A549 (cell line): ENCODE results near the gene PPP1R1B. TPM values are rescaled to one million over a fixed set of nuclear protein-coding genes. Genes with fewer than 3 reads are reported as not detected.

ENCODE experiments used
- ATAC-seq, 2 experiments: fragments of 200-7000 bp in 1 of 2; fragments of >200 bp in 1 of 2; cut with Nextera tagmentation in 1 of 2; cut with Tn5 transposase in 1 of 2; 3 replicates each; pipeline versions ENCODE4 v1.8.0 to v1.9.1; 2018 to 2020; ENCODE audit warnings: mild to moderate bottlenecking in 1 of 2, moderate library complexity in 1 of 2
- CTCF ChIA-PET: fragments of 300-600 bp; sonication (Branson Sonifier 250); formaldehyde crosslinking; extraction: SDS; loops from one replicate; lab custom pipeline; 2021; ENCODE audit warnings: antibody characterized with exemption, inconsistent platforms; lab: Yijun Ruan, JAX
- POLR2A ChIA-PET: fragments of 350-600 bp; formaldehyde crosslinking; extraction: SDS; loops from one replicate; lab custom pipeline; 2021; ENCODE audit warnings: antibody characterized with exemption, inconsistent platforms; lab: Yijun Ruan, JAX
- DNase-seq, 2 experiments: peaks; one replicate each; pipeline versions ENCODE4 v3.0.0 to v3.0.0-alpha.2; 2011 to 2016; ENCODE audit warnings: low read depth in 1 of 2, low spot score in 1 of 2
- FAIRE-seq: peaks from 2 replicates; lab custom pipeline; 2011; peaks lifted over from hg19 to GRCh38; lab: Jason Lieb, UNC
- H3K27ac ChIP-seq, 2 experiments: fragments of >200 bp; sonication (Bioruptor Twin); formaldehyde crosslinking; 3 replicates each; pipeline ENCODE4 v1.5.1; 2016 to 2017
- H3K4me1 ChIP-seq: fragments of >200 bp; sonication (Bioruptor Twin); formaldehyde crosslinking; 3 replicates; pipeline ENCODE4 v1.6.1; 2016
- H3K4me2 ChIP-seq: fragments of >200 bp; sonication (Bioruptor Twin); formaldehyde crosslinking; 3 replicates; pipeline ENCODE4 v1.6.1; 2016
- H3K4me3 ChIP-seq: fragments of >200 bp; sonication (Bioruptor Twin); formaldehyde crosslinking; 3 replicates; pipeline ENCODE4 v1.5.1; 2016
- H3K9me3 ChIP-seq: fragments of >200 bp; sonication (Bioruptor Twin); formaldehyde crosslinking; 3 replicates; pipeline ENCODE4 v1.6.1; 2016
- FOSL2 ChIP-seq, 2 experiments: fragments of 450-650 bp in 1 of 2; fragments of >200 bp in 1 of 2; sonication (Bioruptor Twin) in 1 of 2; formaldehyde crosslinking; IDR thresholded peaks; 2 replicates each; pipeline versions ENCODE4 v1.5.0 to v1.6.1; 2016 to 2020; ENCODE audit warnings: mild to moderate bottlenecking in 1 of 2, moderate library complexity in 1 of 2
- HDAC2 ChIP-seq: fragments of 200-600 bp; sonication (generic); IDR thresholded peaks from 2 replicates; pipeline ENCODE4 v1.6.1; 2016
- JUNB ChIP-seq: fragments of >200 bp; sonication (Bioruptor Twin); formaldehyde crosslinking; IDR thresholded peaks from 2 replicates; pipeline ENCODE4 v1.6.1; 2016
- KDM1A ChIP-seq: fragments of 200-600 bp; sonication (generic); IDR thresholded peaks from 2 replicates; pipeline ENCODE4 v1.6.1; 2016; ENCODE audit warnings: low read depth, mild to moderate bottlenecking
- MAZ ChIP-seq: fragments of 150-350 bp; IDR thresholded peaks from 2 replicates; pipeline ENCODE4 v1.6.1; 2014; ENCODE audit warnings: antibody characterized with exemption, low read depth, low read length, borderline replicate concordance
- POLR2A ChIP-seq: IDR thresholded peaks from 2 replicates; pipeline ENCODE4 v1.6.1; 2012; ENCODE audit warnings: mild to moderate bottlenecking, low read length
- RAD21 ChIP-seq, 2 experiments: fragments of >200 bp in 1 of 2; sonication (Bioruptor Twin) in 1 of 2; formaldehyde crosslinking in 1 of 2; IDR thresholded peaks in 1 of 2; conservative IDR thresholded peaks in 1 of 2; 2 replicates in 1 of 2; 3 replicates in 1 of 2; pipeline ENCODE4 v1.6.1; 2012 to 2018; ENCODE audit warnings: inconsistent platforms in 1 of 2
- RFX5 ChIP-seq: fragments of 450-650 bp; IDR thresholded peaks from 2 replicates; pipeline ENCODE4 v1.7.1; 2014; ENCODE audit warnings: antibody characterized with exemption, mild to moderate bottlenecking, moderate library complexity
- SREBF2 ChIP-seq: fragments of 450-650 bp; IDR thresholded peaks from 2 replicates; pipeline ENCODE4 v1.6.1; 2014; ENCODE audit warnings: mild to moderate bottlenecking, moderate library complexity
- TFCP2L1 ChIP-seq: fragments of 250-450 bp; sonication (Bioruptor Pico); IDR thresholded peaks from 2 replicates; pipeline ENCODE4 v1.5.0; 2021; ENCODE audit warnings: mild to moderate bottlenecking
- ZC3H11A ChIP-seq: fragments of 450-650 bp; IDR thresholded peaks from 2 replicates; pipeline ENCODE4 v1.6.1; 2014; ENCODE audit warnings: antibody characterized with exemption, mild to moderate bottlenecking
- WGBS: methylation state at CpG from one replicate; pipeline ENCODE4 v1.1.6; 2017; ENCODE audit errors: missing lambda C conversion rate; 5-methylcytosine and 5-hydroxymethylcytosine counted together
- polyA plus RNA-seq, 4 experiments: library from polyadenylated mRNA; depleted of rRNA in 3 of 4; stranded (reverse); fragments of >200 nt; fragmentation: RNase III in 1 of 4; extraction: RNeasy Plus Mini Kit Qiagen cat#74134 plus additional on column Dnase treatment in 1 of 4; gene quantifications; 2 replicates in 3 of 4; 3 replicates in 1 of 4; pipeline ENCODE4 v1.2.3, GENCODE V29; 2011 to 2017
- TF ChIP-seq, protein P1 (sequence below): fragments of >200 bp; sonication (Bioruptor Twin); formaldehyde crosslinking; IDR thresholded peaks from 3 replicates; pipeline ENCODE4 v1.5.1; 2016
- TF ChIP-seq, protein P2 (sequence below): fragments of 250-450 bp; sonication (Bioruptor Pico); IDR thresholded peaks from 2 replicates; pipeline ENCODE4 v1.5.0; 2020; ENCODE audit warnings: low read depth, mild to moderate bottlenecking, moderate library complexity
- TF ChIP-seq, protein P3 (sequence below): fragments of >200 bp; sonication (Bioruptor Twin); formaldehyde crosslinking; IDR thresholded peaks from 3 replicates; pipeline ENCODE4 v1.6.1; 2016

PPP1R1B gene
- polyA plus RNA-seq, 2 of the 4 experiments (the other 2 are of a cell fraction), result 0.10 TPM; not detected in 1

DNA sequence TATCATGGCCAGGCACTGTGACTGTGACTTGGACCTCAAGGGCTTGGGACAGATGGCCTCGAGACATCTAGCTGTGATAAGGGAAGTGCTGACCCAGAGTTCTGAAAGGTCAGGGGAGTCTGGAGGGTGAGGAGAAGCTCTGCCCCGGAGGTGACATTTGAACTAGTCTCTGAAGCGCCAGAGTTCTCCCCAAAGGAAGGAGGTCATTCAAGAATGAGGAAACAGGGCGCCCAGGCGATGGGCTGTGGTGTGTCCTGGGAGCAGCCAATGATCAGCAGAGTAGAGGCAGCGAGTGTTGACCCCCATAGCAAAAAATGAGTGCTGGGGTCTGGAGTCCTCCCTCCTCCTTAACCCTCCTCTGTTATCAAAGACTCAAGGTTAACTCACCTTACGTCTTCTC lies 15.1 kb downstream of the PPP1R1B start:
- Histone ChIP-seq H3K4me1 (peaks cover 26% of the 10 kb centered on the region), H3K9me3 (no peaks in the 10 kb centered on the region), H3K27ac (no peak overlapping the region), H3K4me2 (no peak overlapping the region), H3K4me3 (no peak overlapping the region)
- DNase-seq, result no peak
- no peak for ATAC-seq
- CTCF ChIA-PET, result interaction anchor here (1.3 to 58.8 kb wide), 4 partner anchors 7 to 89 kb away, joined by 5 to 1581 read pairs (median 1486); partner anchors contain the start of genes ERBB2, MIEN1, NEUROD2 and PGAP3
- FAIRE-seq, result no peak
- POLR2A ChIA-PET, result no interaction called here
- 84% methylated on average over 7 of the region's 7 CpGs for WGBS
- TF ChIP-seq MAZ (no peak), RAD21 (conservative IDR thresholded peaks at IDR 0.05 in 1 of 2, IDR thresholded peaks at IDR 0.05 in 1 of 2) (no peak), SREBF2 (no peak), JUNB (no peak), ZC3H11A (no peak), RFX5 (no peak), TFCP2L1 (CRISPR knock-in tag) (no peak), POLR2A (no peak)
- TF ChIP-seq, protein P1, sequence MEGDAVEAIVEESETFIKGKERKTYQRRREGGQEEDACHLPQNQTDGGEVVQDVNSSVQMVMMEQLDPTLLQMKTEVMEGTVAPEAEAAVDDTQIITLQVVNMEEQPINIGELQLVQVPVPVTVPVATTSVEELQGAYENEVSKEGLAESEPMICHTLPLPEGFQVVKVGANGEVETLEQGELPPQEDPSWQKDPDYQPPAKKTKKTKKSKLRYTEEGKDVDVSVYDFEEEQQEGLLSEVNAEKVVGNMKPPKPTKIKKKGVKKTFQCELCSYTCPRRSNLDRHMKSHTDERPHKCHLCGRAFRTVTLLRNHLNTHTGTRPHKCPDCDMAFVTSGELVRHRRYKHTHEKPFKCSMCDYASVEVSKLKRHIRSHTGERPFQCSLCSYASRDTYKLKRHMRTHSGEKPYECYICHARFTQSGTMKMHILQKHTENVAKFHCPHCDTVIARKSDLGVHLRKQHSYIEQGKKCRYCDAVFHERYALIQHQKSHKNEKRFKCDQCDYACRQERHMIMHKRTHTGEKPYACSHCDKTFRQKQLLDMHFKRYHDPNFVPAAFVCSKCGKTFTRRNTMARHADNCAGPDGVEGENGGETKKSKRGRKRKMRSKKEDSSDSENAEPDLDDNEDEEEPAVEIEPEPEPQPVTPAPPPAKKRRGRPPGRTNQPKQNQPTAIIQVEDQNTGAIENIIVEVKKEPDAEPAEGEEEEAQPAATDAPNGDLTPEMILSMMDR, result no peak
- TF ChIP-seq, protein P2, sequence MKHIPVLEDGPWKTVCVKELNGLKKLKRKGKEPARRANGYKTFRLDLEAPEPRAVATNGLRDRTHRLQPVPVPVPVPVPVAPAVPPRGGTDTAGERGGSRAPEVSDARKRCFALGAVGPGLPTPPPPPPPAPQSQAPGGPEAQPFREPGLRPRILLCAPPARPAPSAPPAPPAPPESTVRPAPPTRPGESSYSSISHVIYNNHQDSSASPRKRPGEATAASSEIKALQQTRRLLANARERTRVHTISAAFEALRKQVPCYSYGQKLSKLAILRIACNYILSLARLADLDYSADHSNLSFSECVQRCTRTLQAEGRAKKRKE, result no peak

DNA sequence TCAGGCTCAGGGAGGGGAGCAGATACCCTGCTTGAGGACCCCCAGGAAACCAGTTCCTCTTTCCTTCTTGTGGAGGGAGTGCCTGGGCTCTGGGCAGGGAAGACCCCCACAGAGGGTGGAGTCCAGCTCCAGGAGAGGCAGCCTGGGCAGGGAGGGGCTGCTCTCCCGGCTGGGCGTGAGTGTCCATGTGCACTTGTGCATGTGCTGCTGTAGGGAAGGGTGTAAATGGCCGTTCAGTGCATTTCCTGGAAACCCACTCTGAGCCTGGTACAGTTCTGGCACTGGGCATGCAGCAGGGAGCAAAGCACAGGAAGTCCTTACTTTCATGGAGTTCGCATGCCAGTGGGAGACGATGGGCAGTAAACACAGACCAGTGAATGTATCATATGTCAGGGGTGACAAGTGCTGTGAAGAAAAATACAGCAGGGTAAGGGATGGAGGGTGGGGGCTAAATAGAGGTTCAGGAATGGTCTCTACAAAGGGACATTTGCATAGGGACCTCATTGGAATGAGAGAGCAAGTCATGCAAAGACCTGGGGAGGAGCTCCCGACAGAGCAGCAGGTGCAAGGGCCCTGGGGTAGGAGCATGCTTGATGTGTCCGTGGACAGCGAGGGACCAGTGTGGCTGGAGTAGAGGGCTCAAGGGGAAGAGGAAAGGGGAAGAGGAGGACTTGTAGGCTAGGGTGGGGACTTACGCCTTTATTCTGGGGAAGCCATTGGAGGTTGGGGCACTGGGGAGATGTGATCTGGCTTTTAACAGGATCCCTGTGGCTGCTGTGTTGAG lies 15.7 kb downstream of the PPP1R1B start:
- no peak overlapping the region for H3K27ac ChIP-seq
- peaks cover 26% of the 10 kb centered on the region for H3K4me1 ChIP-seq
- H3K4me2 ChIP-seq, result no peak overlapping the region
- H3K9me3 ChIP-seq, result no peaks in the 10 kb centered on the region
- TF ChIP-seq KDM1A, result peak; percentile 45; the same call in 1 of the 2 replicates
- TF ChIP-seq, protein P3, sequence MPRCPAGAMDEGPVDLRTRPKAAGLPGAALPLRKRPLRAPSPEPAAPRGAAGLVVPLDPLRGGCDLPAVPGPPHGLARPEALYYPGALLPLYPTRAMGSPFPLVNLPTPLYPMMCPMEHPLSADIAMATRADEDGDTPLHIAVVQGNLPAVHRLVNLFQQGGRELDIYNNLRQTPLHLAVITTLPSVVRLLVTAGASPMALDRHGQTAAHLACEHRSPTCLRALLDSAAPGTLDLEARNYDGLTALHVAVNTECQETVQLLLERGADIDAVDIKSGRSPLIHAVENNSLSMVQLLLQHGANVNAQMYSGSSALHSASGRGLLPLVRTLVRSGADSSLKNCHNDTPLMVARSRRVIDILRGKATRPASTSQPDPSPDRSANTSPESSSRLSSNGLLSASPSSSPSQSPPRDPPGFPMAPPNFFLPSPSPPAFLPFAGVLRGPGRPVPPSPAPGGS, result no peak
- H3K4me3 ChIP-seq, result no peak overlapping the region
- FAIRE-seq, result no peak
- ChIA-PET POLR2A (interaction anchor here (0.6 kb wide), 1 partner anchor 45 kb away, joined by 3 read pairs; no protein-coding TSS in a partner anchor), CTCF (interaction anchor here (1.2 to 58.8 kb wide), 4 partner anchors 8 to 111 kb away, joined by 5 to 1581 read pairs (median 1486); partner anchors contain the start of genes ERBB2, NEUROD2, PGAP3 and PNMT)
- DNase-seq, result no peak
- WGBS, result 88% methylated on average over 9 of the region's 9 CpGs
- ATAC-seq, result no peak

DNA sequence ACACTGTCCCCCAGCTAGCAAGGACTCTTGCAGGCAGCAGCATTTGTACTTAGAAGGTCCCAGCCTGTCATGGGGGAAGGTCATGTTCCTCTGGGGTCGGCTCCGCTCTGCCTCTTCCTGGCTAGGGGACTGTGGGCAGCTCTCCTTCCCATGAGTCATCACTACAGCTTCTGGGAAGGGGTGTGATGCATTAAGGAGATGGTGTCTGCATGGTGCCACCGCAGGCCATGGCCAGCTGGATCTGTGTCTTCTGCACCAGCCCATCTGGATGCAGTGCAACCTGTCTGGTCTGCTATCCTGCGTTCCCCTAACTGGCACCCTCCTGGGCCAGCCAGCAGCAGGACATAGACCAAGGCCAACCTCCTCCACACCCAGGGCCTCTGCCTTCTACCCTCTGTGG lies 16.5 kb downstream of the PPP1R1B start:
- ChIA-PET CTCF (interaction anchor here (1.2 to 58.8 kb wide), 5 partner anchors 9 to 110 kb away, joined by 3 to 1581 read pairs (median 1391); partner anchors contain the start of genes ERBB2, NEUROD2, PGAP3 and PNMT), POLR2A (interaction anchor here (0.6 kb wide), 3 partner anchors 44 to 242 kb away, joined by 3 read pairs; partner anchors contain the start of genes FBXL20 and MED1)
- H3K9me3 ChIP-seq, result no peaks in the 10 kb centered on the region
- no peak for FAIRE-seq
- DNase-seq, result no peak
- H3K27ac ChIP-seq, result no peak overlapping the region
- H3K4me3 ChIP-seq, result no peak overlapping the region
- H3K4me2 ChIP-seq, result 0 out of 3 replicates have a peak overlapping the region, but pooled peaks have one; percentile 25
- peaks cover 20% of the 10 kb centered on the region for H3K4me1 ChIP-seq
- TF ChIP-seq FOSL2 (IDR thresholded peaks at IDR 0.05), result no peak
- peak; percentile 28; the same call in 1 of the 2 replicates for TF ChIP-seq FOSL2 (CRISPR knock-in tag; IDR thresholded peaks at IDR 0.05)
- TF ChIP-seq HDAC2, result no peak
- WGBS, result 71% methylated on average over 4 of the region's 4 CpGs
- peak; percentile 32 to 46; a peak in 4 of 6 replicates for ATAC-seq
